Adipocyte (in vitro differentiated cells): Measurements from ENCODE around the gene ATP8A2.

Experiments used
- DNase-seq: peaks from one replicate; pipeline ENCODE4 v3.0.0-alpha.2; 2015; ENCODE audit warnings: low read depth
- H3K27me3 ChIP-seq: replicated peaks from 2 replicates; pipeline ENCODE4 v1.7.0; 2013; ENCODE audit warnings: mild to moderate bottlenecking, low read length, moderate library complexity; ENCODE audit not compliant: control insufficient read depth, insufficient read depth
- H3K36me3 ChIP-seq: 2 replicates; pipeline ENCODE4 v1.7.0; 2013; ENCODE audit warnings: low read length, mild to moderate bottlenecking, moderate library complexity; ENCODE audit not compliant: control insufficient read depth, insufficient read depth, severe bottlenecking
- H3K4me1 ChIP-seq: 2 replicates; pipeline ENCODE4 v1.7.0; 2013; ENCODE audit warnings: mild to moderate bottlenecking, low read length, moderate library complexity; ENCODE audit not compliant: control insufficient read depth, insufficient read depth
- H3K4me3 ChIP-seq: 2 replicates; pipeline ENCODE4 v1.7.0; 2013; ENCODE audit warnings: mild to moderate bottlenecking, low read length, moderate library complexity
- H3K9ac ChIP-seq: 2 replicates; pipeline ENCODE4 v1.7.0; 2013; ENCODE audit warnings: mild to moderate bottlenecking, low read length, moderate library complexity
- H3K9me3 ChIP-seq: 2 replicates; pipeline ENCODE4 v1.7.0; 2013; ENCODE audit warnings: mild to moderate bottlenecking, low read length, moderate library complexity; ENCODE audit not compliant: control insufficient read depth

ATP8A2 gene

GRCh38 chr13:25371875-25372283 is at the start of gene ATP8A2:
TSS of gene ATP8A2 (plus strand) at chr13:25371974. CDS start at chr13:25372213, 239 bp downstream.
- Histone ChIP-seq H3K4me3 (no peak within 1 kb of the TSS), H3K36me3 (no peaks in the 10 kb centered on the region)

GRCh38 chr13:25324100-25324499 is 47.7 kb upstream of the ATP8A2 start:
- peaks cover 87% of the 10 kb centered on the region for H3K36me3 ChIP-seq
- DNase-seq = peak; percentile 47
- peaks cover 11% of the 10 kb centered on the region for H3K4me1 ChIP-seq
- H3K9me3 ChIP-seq = no peaks in the 10 kb centered on the region
- no peak overlapping the region for H3K4me3 ChIP-seq
- H3K9ac ChIP-seq = no peak overlapping the region
- H3K27me3 ChIP-seq = no peaks in the 10 kb centered on the region

More at GRCh38 chr13:25371875-25372283, at the start of gene ATP8A2:
- Histone ChIP-seq H3K4me1 (peaks cover 3% of the 10 kb centered on the region), H3K9ac (no peak within 1 kb of the TSS), H3K9me3 (no peaks in the 10 kb centered on the region), H3K27me3 (peaks cover 63% of the 10 kb centered on the region)
- peak; percentile 50 for DNase-seq

GRCh38 chr13:25329706-25330105 is 42.1 kb upstream of the ATP8A2 start:
- Histone ChIP-seq H3K27me3 (no peaks in the 10 kb centered on the region), H3K4me1 (no peaks in the 10 kb centered on the region), H3K9me3 (no peaks in the 10 kb centered on the region), H3K4me3 (no peak overlapping the region), H3K36me3 (peaks cover 92% of the 10 kb centered on the region), H3K9ac (no peak overlapping the region)
- DNase-seq = peak; percentile 12

- no peaks in the 10 kb centered on the region for H3K9me3 ChIP-seq
- no peaks in the 10 kb centered on the region for H3K4me1 ChIP-seq
- no peak overlapping the region for H3K9ac ChIP-seq
- DNase-seq = no peak
- no peak overlapping the region for H3K4me3 ChIP-seq
- H3K36me3 ChIP-seq = peaks cover 87% of the 10 kb centered on the region
- H3K27me3 ChIP-seq = no peaks in the 10 kb centered on the region
These were observed 41.2 kb upstream of the ATP8A2 start for GRCh38 chr13:25330541-25330940.

GRCh38 chr13:25335856-25336255 is 35.9 kb upstream of the ATP8A2 start:
- Histone ChIP-seq H3K4me1 (peaks cover 6% of the 10 kb centered on the region), H3K9me3 (no peaks in the 10 kb centered on the region), H3K9ac (no peak overlapping the region), H3K36me3 (peaks cover 63% of the 10 kb centered on the region), H3K27me3 (no peaks in the 10 kb centered on the region), H3K4me3 (no peak overlapping the region)
- DNase-seq = peak; percentile 26

GRCh38 chr13:25345576-25345975 is 26.2 kb upstream of the ATP8A2 start:
- DNase-seq = no peak
- H3K9ac ChIP-seq = no peak overlapping the region
- peaks cover under 1% of the 10 kb centered on the region for H3K36me3 ChIP-seq
- H3K27me3 ChIP-seq = no peaks in the 10 kb centered on the region
- H3K4me3 ChIP-seq = no peak overlapping the region
- no peaks in the 10 kb centered on the region for H3K9me3 ChIP-seq
- H3K4me1 ChIP-seq = no peaks in the 10 kb centered on the region

GRCh38 chr13:25347151-25347550 is 24.6 kb upstream of the ATP8A2 start:
- no peaks in the 10 kb centered on the region for H3K36me3 ChIP-seq
- H3K9ac ChIP-seq = no peak overlapping the region
- DNase-seq = no peak
- H3K9me3 ChIP-seq = no peaks in the 10 kb centered on the region
- no peaks in the 10 kb centered on the region for H3K27me3 ChIP-seq
- no peak overlapping the region for H3K4me3 ChIP-seq
- no peaks in the 10 kb centered on the region for H3K4me1 ChIP-seq

- no peaks in the 10 kb centered on the region for H3K4me1 ChIP-seq
- H3K27me3 ChIP-seq = peaks cover 7% of the 10 kb centered on the region
- H3K4me3 ChIP-seq = no peak overlapping the region
- no peak overlapping the region for H3K9ac ChIP-seq
- H3K36me3 ChIP-seq = no peaks in the 10 kb centered on the region
- no peaks in the 10 kb centered on the region for H3K9me3 ChIP-seq
- no peak for DNase-seq
These were observed 20.4 kb upstream of the ATP8A2 start for GRCh38 chr13:25351404-25351803.

- DNase-seq = no peak
- Histone ChIP-seq H3K4me3 (no peak overlapping the region), H3K9me3 (no peaks in the 10 kb centered on the region), H3K4me1 (no peaks in the 10 kb centered on the region), H3K9ac (no peak overlapping the region), H3K27me3 (peaks cover 7% of the 10 kb centered on the region), H3K36me3 (no peaks in the 10 kb centered on the region)
These were observed 19.5 kb upstream of the ATP8A2 start for GRCh38 chr13:25352230-25352629.

GRCh38 chr13:25352806-25353205 is 19.0 kb upstream of the ATP8A2 start:
- Histone ChIP-seq H3K9ac (no peak overlapping the region), H3K4me1 (no peaks in the 10 kb centered on the region), H3K9me3 (no peaks in the 10 kb centered on the region), H3K4me3 (no peak overlapping the region), H3K27me3 (peaks cover 7% of the 10 kb centered on the region), H3K36me3 (no peaks in the 10 kb centered on the region)
- no peak for DNase-seq

- no peak overlapping the region for H3K9ac ChIP-seq
- H3K4me3 ChIP-seq = no peak overlapping the region
- H3K4me1 ChIP-seq = no peaks in the 10 kb centered on the region
- no peak for DNase-seq
- H3K27me3 ChIP-seq = peaks cover 7% of the 10 kb centered on the region
- no peaks in the 10 kb centered on the region for H3K36me3 ChIP-seq
- H3K9me3 ChIP-seq = no peaks in the 10 kb centered on the region
These were observed 18.4 kb upstream of the ATP8A2 start for GRCh38 chr13:25353344-25353743.

GRCh38 chr13:25354377-25354776 is 17.4 kb upstream of the ATP8A2 start:
- no peak overlapping the region for H3K4me3 ChIP-seq
- no peak overlapping the region for H3K9ac ChIP-seq
- no peaks in the 10 kb centered on the region for H3K4me1 ChIP-seq
- peaks cover 7% of the 10 kb centered on the region for H3K27me3 ChIP-seq
- peaks cover 7% of the 10 kb centered on the region for H3K9me3 ChIP-seq
- DNase-seq = no peak
- H3K36me3 ChIP-seq = no peaks in the 10 kb centered on the region
